Measurements from ENCODE around the gene PRDM16.

The PRDM16 gene

DNA sequence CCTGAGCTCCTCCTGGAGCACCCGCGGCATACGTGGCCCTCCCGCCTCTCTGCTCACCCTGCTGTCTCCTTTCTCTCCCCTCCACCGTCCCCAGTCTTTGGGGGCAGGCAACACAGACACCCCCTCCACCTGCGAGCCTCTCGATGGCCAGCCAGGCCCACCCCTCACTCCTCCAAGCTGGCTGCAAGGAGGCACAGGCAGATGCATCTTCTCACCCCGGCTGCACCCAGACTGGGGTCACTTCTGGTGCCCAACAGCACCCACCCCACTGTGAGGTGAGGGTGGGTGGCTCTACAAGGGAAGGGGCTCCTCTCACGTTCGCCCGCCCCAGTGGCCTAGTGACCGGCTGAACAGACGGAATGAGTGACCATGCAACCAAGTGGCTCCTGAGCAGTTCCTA is 277.5 kb downstream of the PRDM16 start:
- DNase-seq (ENCODE audit: extremely low read depth in 1 of 2, low read depth in 1 of 2): no peak

DNA sequence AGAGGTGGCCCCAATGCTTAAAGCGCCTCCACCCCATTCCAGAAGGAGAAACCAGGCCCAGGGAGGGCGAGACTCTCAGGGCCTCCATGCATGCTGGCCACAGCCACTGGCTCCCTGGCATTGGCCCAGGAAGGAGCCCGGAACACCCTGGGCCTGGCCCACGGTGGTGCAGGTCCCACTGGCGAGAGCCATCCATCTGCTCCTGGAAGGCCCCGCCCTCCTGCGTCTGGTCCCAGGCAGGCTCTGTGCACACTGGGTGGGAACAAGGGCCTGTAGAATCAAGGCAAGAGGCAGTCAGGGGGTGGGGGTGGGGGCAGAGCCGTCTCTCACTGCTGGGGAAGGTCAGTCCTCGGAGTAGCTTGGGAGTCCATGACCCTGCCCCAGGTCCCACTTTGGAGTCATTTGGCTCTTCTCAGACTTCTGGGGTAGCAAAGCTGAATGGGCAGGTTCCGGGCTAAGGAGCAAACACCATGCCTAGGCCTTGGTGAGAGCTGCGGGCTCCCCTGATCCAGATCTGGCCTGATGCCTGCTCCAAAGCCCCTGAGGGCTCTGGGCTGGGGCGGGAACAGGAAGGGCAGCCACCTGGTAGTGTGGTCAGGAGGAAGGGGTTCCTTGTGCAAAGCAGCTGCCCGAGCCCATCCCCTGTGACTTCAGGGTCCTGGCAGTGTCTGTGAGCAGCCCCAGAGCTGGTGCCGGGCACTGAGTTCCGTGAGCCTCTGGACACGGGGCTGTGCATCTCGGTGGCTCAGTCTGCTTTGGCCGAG is 278.4 kb downstream of the PRDM16 start:
- no peak for DNase-seq (ENCODE audit: extremely low read depth in 1 of 2, low read depth in 1 of 2)

DNA sequence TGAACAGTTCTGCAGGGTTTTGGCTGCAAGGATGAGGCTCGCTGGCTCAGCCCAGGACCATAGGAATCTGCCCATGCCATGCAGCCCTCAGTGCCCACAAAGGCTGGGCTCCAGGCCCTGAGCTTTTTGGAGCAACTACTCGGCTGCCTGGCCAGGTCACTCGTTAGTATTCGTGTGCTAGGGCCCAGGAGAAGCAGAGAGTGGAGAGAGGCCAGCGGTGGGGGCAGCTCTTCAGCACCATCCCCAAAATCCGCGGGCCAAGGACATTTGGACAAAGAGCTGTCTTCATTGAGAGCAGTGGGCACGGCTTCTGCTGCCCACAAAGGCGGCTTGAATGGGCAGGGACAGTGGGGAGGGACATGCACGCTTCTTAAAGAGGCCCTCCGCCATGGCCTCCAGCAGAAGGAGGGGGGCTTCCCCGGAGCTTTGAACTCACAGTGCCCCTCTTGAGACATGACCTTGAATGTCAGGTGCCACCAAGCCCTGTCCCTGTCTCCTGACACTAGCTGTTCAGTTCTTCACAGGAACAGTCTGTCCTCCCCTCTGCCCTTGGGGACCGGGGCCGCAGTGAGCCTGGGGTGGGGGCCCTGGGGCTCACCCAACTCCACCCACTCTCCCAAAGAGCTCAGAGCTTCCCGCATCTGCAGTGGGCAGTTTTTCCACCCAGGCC is 279.3 kb downstream of the PRDM16 start:
- DNase-seq (ENCODE audit: extremely low read depth in 1 of 2, low read depth in 1 of 2): no peak

DNA sequence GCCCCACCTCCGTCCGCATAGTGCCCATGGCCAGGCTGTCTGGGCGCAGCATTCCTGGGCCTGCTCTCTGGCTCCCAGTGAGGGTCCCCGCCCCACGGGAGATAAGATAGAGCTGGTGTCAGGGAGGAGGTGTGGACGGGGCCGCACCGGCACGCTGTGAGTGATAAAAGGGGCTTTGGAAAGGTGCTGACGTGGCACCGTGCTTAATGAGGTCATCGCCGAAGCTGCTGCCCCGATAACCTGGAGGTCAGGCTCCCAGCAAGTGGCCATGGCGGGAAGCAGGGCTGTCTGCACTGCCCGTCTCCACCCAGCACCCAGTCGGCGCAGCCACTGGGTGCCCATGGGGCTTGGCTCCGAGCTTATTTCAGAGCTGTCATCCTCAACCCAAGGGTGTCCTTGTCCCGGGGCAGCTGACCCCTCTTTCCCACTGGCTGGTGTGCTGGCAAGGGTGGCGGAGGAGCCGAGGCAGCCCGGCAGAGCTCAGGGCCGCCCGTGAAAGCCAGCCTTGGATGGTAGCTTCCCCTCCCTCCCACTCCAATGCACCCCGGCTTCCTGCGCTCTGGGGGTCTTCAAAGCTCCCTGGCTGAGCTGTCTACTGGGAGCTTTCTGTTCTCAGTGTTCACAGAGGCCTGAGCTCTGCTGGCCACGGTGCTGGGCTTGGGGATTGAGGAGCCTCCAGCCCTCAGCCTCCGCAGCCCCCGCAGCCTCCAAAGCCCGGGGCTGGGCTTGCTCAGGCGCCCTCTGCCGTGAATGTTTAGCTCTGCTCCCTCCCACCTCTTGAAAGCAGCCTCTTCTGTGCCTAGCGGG is 280.4 kb downstream of the PRDM16 start:
- no peak for DNase-seq (ENCODE audit: extremely low read depth in 1 of 2, low read depth in 1 of 2)

DNA sequence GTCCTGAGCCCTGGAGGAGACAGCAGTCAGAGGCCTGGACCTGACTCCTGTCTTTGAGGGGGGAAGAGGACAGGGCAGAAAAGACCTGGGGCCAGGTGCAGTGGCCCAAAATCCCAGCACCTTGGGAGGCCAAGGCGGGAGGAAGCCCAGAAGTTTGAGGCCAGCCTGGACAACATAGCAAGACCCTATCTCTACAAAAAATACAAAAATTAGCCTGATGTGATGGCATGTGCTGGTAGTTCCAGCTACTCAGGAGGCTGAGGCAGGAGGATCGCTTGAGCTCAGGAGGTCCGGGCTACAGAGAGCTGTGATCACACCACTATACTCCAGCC is 280.9 kb downstream of the PRDM16 start:
- DNase-seq (ENCODE audit: extremely low read depth in 1 of 2, low read depth in 1 of 2): no peak

DNA sequence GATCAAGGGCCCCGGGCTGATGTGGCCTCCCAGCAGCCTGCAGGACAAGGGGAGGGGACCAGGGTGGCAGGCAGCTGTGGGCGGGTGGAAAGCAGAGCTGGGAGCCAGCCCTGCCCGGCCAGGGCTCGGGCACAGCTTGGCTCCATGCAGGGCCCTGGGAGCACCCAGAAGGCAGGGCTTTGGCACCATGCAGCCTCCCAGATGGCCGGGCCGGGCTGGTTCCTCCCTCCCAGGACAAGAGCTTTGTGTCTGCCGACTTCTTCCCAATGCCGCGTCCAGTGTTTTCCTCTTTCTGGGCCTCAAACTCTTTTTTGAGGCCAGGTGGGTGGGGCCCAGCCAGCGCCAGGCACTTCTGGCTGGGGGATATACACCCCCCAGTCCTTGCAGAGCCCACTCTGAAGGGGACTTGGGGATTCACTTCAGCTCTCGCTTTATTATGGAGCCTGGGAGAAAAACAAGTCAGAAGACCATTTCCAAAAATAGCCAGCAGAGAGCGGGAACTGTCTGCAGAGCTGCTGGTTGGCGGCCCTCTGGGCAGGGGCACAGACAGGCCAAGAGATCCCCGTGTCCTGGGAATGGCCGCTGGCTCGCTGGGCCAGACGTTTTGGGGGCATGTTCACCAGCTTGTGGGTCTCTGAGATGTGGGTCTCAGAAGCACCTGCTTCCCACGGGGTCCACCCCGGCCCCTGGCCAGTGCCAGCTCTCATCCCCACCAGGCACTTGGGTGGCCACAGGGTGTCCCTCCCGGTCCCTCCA is 281.7 kb downstream of the PRDM16 start:
- no peak for DNase-seq (ENCODE audit: extremely low read depth in 1 of 2, low read depth in 1 of 2)

DNA sequence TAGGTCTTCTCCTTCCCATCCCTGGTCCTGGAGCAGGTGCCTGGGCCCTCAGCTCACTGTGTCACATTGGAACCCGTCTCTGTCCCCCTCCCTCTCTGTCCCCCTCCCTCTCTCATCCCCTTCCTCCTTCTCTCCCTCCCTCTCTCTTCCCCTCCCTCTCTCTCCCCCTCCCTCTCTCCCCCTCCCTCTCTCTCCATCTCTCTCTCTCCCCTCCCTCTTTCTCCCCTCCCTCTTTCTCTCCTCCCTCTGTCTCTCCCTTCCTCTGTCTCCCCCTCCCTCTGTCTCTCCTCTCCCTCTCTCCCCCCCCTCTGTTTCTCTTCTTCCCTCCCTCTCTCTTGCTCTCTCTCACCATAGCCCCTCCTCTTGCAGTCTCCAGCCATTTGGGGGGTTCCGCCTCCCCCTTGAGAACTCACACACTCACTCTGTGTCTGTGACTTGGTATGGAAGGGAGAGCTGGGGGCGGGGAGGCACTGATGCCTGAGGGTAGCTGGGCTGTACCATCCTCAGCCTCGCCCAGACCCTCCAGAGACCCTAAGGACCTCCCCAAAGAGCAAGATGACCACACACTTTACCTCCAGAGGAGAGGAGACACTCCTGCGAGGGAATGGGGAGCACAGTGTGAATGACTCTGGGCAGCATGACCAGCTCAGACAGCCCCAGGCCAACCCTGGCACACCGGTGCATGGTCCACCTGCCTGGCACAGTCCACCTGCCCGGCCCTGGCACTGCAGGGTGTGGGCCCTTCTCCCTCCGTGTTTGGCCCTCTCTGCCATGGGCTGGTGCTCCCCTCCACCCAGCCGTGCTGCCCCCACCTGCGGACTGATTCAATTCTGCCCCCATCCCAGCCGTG is 282.7 kb downstream of the PRDM16 start:
- no peak for DNase-seq (ENCODE audit: extremely low read depth in 1 of 2, low read depth in 1 of 2)

DNA sequence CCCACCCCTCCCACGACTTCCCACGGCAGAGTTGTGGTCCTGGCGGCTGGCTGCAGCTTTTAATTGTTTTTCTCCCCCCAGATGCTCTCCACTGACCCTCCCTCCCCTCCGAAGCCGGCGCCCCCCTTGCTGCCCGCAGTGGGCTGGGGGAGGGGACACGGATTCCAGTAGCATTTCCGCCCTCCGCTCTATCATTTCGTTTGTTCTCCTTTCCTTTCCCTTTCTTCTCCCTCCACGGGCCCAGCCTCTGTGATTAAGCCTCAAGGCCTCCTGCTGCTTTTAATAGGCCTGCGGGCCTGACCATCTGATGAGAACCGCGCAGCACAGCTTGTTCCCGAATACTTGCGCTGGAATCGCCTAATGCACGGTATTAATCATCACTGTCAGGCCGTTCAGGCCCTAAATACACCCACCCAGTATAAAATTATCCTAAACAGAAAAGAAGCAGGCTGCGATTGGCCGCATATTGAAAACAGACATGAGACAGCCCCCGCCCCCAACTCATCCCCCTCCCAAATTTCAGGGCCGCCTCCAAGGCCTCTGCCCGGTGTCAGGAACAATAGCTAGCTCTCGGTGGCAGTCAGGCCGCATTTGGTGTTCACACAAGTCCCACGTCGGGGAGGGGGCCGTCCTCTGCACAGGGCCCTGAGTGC is 283.4 kb downstream of the PRDM16 start:
- no peak for DNase-seq (ENCODE audit: extremely low read depth in 1 of 2, low read depth in 1 of 2)

DNA sequence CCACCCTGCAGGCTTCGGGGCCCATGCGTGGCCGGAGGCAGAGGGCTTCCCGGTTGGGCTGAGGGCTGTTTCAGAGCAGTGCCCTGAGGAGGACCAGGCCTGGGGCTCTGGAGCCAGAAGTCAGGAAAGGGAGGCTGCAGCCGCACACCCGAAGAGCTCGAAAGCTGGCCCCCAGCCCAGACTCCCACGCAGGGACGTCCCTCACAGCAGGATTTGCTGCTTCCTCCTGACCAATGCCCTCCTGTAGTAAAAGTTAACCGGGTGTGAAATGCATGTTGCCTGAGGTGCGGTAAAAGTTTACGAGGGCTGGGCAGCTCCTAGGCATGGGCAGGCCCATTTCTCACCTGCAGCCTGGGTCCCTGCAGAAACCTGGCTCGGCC is 283.9 kb downstream of the PRDM16 start:
- DNase-seq (ENCODE audit: extremely low read depth in 1 of 2, low read depth in 1 of 2): no peak

DNA sequence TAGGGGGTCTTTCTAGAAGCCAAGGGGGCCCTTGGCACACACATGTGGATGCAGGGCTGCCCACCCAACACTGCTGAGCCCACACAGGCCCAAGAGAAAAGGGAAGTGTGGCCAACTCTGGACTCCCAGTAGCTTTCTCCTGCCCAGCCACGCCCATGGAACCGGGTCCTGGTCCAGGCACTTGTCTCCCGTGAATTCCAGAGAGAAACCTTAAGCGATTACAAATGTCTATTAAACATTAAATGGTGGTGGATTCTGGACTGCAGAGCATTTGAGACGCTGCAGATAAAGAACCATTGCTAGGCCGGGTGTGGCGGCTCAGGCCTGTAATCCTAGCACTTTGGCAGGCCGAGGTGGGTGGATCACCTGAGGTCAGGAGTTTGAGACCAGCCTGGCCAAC is 284.9 kb downstream of the PRDM16 start:
- no peak for DNase-seq (ENCODE audit: extremely low read depth in 1 of 2, low read depth in 1 of 2)

DNA sequence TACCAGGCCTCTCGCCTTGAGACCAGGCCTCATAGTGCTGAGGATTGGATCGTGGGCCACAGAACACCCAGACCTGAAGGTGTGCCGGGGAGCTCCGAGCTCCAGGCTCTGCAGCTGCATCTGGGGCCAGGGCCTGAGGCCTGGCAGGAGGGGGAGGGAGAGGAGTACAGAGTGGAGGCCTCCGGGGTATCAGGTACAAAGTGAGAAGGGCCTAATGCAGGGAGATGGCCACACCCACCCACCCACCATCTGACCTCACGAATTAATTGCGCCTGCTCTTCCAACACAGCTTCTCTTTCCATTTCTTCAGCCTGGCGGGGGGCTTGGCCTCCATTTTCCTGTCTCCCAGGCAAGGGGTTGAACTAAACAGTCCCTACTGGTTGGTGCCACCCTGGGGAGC is 286.1 kb downstream of the PRDM16 start:
- no peak for DNase-seq (ENCODE audit: extremely low read depth in 1 of 2, low read depth in 1 of 2)

DNA sequence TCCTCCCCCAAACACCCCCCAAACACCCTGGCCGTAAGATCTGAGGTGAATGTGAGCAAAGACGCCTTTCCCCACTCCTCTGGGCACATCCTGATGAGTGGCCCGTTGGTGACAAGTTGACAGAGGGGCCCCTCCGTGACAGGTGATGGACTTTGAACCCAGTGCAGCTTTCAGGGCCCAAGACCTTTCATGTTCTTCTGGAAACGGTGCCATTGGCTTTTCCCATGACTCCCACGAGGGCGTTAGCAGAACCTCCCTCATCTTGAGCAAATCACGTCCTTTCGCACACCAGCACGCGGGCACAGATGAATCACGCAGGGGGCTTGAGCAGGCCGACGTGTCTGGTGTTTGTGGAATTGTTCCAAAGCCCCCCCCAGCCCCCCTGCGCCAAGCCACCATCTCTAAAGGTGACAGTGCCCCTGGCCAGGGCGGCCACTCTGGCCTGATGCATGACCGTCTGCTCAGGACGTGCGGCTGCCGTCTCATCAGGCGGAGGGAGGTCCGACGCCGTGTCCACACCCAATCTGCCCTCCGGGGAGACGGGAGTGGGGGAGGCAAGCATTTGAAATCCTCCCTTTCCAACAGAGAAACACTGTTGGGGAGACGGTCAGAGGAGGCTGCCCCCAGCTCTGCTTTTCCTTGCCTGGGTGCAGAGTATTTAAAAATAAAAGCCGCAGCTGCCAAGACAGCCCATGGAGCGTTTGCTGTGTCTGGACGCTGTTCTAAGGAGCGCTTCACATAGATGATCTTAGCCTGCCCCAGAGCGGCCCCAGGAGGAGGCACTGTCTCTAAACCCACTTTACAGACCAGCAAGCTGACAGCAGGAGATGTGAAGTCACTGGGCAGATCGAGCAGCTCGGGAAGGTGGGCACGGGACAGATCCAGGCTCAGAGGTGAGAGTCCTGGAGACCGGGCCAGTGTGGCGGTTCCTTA is 287.2 kb downstream of the PRDM16 start:
- no peak for DNase-seq (ENCODE audit: extremely low read depth in 1 of 2, low read depth in 1 of 2)

DNA sequence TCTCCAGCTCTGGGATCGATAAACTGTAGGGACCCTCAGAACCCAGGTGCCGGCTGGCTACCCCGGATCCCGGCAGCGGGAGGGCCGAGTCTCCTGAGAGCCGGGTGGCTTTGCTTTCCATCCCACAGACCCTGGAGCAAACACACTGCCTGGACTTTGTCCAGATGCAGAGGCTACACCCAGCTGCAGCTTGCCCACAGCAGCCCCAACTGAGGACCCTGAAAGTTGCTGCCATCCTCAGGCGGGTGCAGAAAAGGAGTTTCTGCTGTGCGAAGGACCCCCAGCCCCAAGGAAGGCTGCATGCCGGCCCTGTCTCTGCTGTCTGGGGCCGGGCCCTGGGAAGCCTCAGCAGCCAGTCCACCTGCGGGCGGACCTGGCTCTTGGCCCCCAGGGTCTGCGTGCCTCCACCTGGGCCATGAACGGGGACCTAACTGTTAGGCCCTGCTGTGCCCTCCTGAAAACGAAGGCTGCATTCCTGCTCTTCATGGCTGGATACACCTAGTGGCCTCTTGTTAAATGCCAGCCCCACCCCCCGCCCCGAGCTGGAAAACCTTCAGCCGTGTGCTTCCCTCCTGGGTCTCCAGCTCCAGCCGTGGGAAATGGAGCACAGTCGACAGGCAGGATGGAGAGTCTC is 287.9 kb downstream of the PRDM16 start:
- DNase-seq (ENCODE audit: extremely low read depth in 1 of 2, low read depth in 1 of 2): no peak

DNA sequence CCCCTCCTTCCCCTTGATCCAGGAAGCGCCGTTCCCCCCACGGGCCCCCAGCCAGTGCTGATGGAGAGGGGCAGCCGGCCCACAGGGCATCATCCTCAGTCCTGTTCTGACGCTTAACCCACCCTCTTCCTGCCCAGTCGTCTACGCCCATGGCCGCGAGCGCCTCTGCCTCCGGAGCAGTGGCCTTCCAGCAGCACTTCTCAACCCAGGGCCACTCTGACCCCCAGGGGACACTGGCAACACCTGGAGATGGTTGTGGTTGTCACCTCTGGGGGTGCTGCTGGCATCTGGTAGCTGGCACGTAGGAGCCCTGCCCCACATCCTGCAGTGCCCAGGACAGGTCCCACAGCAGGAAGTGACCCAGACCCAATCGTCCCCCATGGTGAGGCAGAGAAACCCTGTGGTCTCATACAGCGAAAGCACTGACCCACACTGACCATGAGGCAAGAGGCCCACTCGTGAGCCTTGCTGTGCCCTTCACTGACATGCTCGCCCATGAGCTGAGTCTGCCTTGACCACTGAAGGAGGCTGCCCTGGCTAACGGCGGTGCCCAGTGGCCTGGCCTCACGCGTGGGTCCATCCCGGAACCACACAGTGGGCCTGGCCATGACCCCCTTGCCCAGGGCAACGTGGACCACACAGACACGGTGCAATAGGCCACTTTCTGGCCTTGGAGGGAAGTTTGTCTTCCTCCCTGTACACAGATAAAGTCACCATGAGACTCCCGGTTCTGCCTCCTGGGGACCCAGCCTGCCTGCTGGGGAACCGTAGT is 288.7 kb downstream of the PRDM16 start:
- DNase-seq (ENCODE audit: extremely low read depth in 1 of 2, low read depth in 1 of 2): no peak

DNA sequence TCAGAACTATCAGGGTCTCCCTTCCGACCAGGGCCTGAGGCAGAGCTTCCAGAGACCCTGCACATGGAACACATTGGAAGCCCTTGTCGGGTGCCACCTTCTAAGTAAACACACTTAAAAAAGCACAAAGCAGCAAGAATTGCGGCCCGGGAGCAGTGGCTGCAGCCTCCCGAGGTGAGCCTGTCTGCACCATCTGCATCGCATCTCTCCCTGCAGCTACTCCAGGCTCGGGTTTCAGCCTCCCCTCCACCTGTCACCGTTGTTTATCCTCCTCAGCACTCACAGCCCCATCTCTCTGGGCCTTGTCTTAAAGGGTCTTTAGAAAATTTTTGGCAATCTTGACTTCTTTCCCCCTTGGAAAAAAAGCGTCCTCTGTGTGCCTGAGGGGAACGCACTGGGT is 290.3 kb downstream of the PRDM16 start:
- DNase-seq (ENCODE audit: extremely low read depth in 1 of 2, low read depth in 1 of 2): no peak

DNA sequence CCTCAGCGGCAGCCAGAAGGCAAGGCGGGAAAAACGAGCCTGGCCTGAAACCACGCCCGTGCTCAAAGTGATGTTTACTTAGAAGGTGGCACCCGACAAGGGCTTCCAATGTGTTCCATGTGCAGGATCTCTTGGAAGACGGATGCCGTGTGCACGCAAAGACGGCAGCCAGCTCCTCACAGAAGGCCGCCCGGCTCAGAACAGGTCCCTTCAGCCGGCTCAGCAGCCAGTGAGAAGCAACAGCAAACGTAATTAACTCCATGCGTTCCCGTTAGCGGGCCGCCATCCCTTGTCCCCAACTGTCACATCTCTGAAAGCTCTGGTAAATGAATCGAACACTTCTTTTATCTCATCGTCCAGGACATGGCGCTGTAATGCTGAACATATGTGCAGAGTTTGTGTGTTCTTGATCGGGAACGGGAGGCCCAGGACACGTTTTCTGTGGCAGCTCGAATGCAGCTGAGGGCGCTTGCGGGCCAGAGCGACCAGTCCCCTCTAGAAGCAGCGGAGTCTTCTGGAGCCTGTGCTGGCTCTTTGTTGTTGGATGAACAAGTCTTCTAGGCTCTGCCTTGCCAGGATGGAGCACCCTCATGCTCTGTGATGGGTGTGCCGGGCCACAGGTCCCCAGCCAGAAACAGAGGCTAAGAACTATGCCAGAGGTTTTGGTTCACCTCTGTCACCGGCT is 290.9 kb downstream of the PRDM16 start:
- DNase-seq (ENCODE audit: extremely low read depth in 1 of 2, low read depth in 1 of 2): no peak

DNA sequence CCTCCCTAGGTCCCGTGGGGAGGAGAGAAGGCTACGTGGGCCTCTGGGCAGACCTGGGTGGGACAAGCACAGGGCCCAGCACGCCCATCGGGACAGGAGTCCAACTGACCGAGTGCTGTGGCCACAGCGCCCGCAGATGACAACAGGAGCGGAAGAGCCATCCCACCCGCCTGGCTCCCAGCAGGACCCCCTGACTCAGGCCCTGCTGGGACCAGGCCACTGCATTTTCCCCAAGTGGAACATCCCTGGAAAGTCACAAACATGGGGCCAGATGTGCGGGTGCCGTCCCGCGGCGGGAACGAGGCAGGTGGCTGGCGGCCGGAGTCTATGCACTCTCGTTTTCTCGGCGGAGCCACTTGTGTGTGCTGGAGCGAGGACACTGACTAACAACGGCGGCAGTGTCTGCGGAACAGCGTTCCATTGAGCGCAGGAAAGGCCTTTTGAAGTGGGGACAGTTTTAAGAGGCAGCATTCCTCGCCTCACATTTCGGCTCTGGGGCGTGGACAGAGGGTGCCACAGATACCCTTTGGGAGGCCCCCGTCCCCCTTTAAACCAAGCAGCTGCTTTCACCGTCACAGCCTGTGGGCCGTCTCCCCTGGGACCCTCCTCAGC is 291.7 kb downstream of the PRDM16 start:
- DNase-seq (ENCODE audit: extremely low read depth in 1 of 2, low read depth in 1 of 2): no peak
